Mesendoderm (in vitro differentiated cells): ENCODE measurements around the gene ANO4.

Source experiments
- DNase-seq: peaks from one replicate; pipeline ENCODE4 v3.0.0; 2013
- H2AK5ac ChIP-seq: 2 replicates; pipeline ENCODE4 v1.6.1; 2013; ENCODE audit warnings: low read length, inconsistent platforms
- H2BK120ac ChIP-seq: 2 replicates; pipeline ENCODE4 v1.6.1; 2013; ENCODE audit warnings: low read depth, mild to moderate bottlenecking, low read length, moderate library complexity, mixed read lengths
- H2BK15ac ChIP-seq: replicated peaks from 2 replicates; pipeline ENCODE4 v1.6.1; 2013; ENCODE audit warnings: low read depth, mild to moderate bottlenecking, moderate library complexity
- H2BK5ac ChIP-seq: 2 replicates; pipeline ENCODE4 v1.6.1; 2013; ENCODE audit warnings: low read length, inconsistent platforms
- H3K18ac ChIP-seq: 2 replicates; pipeline ENCODE4 v1.6.1; 2013; ENCODE audit warnings: mild to moderate bottlenecking, low read length, mixed read lengths
- H3K23ac ChIP-seq: one replicate; pipeline ENCODE4 v1.6.1; 2013; ENCODE audit warnings: low read length
- H3K27ac ChIP-seq: 2 replicates; pipeline ENCODE4 v1.5.1; 2013; ENCODE audit warnings: low read depth, mild to moderate bottlenecking, inconsistent platforms, low read length, moderate library complexity
- H3K27me3 ChIP-seq: 2 replicates; pipeline ENCODE4 v1.6.1; 2013; ENCODE audit warnings: low read length, control low read depth, mild to moderate bottlenecking, inconsistent platforms; ENCODE audit not compliant: insufficient read depth, poor library complexity
- H3K36me3 ChIP-seq: 2 replicates; pipeline ENCODE4 v1.6.1; 2013; ENCODE audit warnings: low read length, inconsistent platforms; ENCODE audit not compliant: control insufficient read depth, insufficient read depth
- H3K4ac ChIP-seq: one replicate; pipeline ENCODE4 v1.6.1; 2013; ENCODE audit warnings: low read depth, mild to moderate bottlenecking, low read length, moderate library complexity
- H3K4me1 ChIP-seq: 2 replicates; pipeline ENCODE4 v1.6.1; 2013; ENCODE audit warnings: low read depth, low read length, inconsistent platforms; ENCODE audit not compliant: control insufficient read depth
- H3K4me2 ChIP-seq: 2 replicates; pipeline ENCODE4 v1.6.1; 2013; ENCODE audit warnings: low read length
- H3K4me3 ChIP-seq: 2 replicates; pipeline ENCODE4 v1.5.1; 2013; ENCODE audit warnings: mild to moderate bottlenecking, low read length
- H3K56ac ChIP-seq: one replicate; pipeline ENCODE4 v1.6.1; 2013; ENCODE audit warnings: low read length
- H3K79me1 ChIP-seq: 2 replicates; pipeline ENCODE4 v1.6.1; 2013; ENCODE audit warnings: low read length, inconsistent platforms
- H3K79me2 ChIP-seq: 2 replicates; pipeline ENCODE4 v1.6.1; 2013; ENCODE audit warnings: mild to moderate bottlenecking, low read length; ENCODE audit not compliant: control insufficient read depth, insufficient read depth
- H3K9ac ChIP-seq: 2 replicates; pipeline ENCODE4 v1.6.1; 2013; ENCODE audit warnings: low read length, inconsistent platforms
- H4K5ac ChIP-seq: one replicate; pipeline ENCODE4 v1.6.1; 2013; ENCODE audit warnings: low read length
- H4K8ac ChIP-seq: one replicate; pipeline ENCODE4 v1.6.1; 2013; ENCODE audit warnings: low read depth, mild to moderate bottlenecking, control low read depth, low read length, moderate library complexity
- WGBS: extraction: QIAGEN DNeasy Blood & Tissue Kit; methylation state at CpG from one replicate; pipeline ENCODE4 v1.1.7; 2013; ENCODE audit warnings: low lambda C conversion rate, missing lambda C conversion rate; ENCODE audit not compliant: insufficient coverage; ENCODE audit errors: extremely low coverage; 5-methylcytosine and 5-hydroxymethylcytosine counted together

Gene ANO4

DNA sequence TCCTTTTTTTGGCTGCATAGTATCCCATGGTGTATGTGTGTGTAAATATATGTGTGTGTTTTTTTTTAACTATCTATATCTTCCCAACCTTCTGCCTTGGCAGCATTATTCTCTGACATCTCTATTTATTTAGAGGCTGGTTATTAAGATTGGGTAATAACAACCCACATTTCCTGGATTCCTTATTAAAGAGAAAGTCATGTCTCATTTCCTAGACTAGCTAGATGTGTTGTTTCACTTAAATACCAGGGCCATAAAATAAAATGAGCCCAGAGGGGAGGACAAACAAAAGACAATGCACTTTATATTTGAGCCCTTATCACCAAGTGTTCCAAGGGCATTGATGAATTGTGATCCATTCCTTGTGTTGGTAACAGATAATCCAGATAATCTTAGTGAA, 246.4 kb downstream of the ANO4 start:
- H2BK120ac ChIP-seq, result no peak overlapping the region
- no peak overlapping the region for H3K56ac ChIP-seq
- H3K79me1 ChIP-seq, result no peaks in the 10 kb centered on the region
- no peak overlapping the region for H3K18ac ChIP-seq
- no peak overlapping the region for H3K27ac ChIP-seq
- no peak overlapping the region for H3K9ac ChIP-seq
- H3K23ac ChIP-seq, result no peak overlapping the region
- H4K8ac ChIP-seq, result no peak overlapping the region
- no peaks in the 10 kb centered on the region for H3K36me3 ChIP-seq
- no peak overlapping the region for H3K4ac ChIP-seq
- H3K4me2 ChIP-seq, result no peak overlapping the region
- DNase-seq, result no peak
- H3K4me3 ChIP-seq, result no peak overlapping the region
- H2BK5ac ChIP-seq, result no peak overlapping the region
- no peak overlapping the region for H2BK15ac ChIP-seq
- H3K79me2 ChIP-seq, result no peaks in the 10 kb centered on the region
- H4K5ac ChIP-seq, result no peak overlapping the region
- no peak overlapping the region for H2AK5ac ChIP-seq
- no peaks in the 10 kb centered on the region for H3K27me3 ChIP-seq
- H3K4me1 ChIP-seq, result no peaks in the 10 kb centered on the region

- Histone ChIP-seq H3K56ac (no peak overlapping the region), H3K4ac (no peak overlapping the region), H3K27ac (no peak overlapping the region), H4K8ac (no peak overlapping the region), H3K79me2 (no peaks in the 10 kb centered on the region), H3K4me3 (no peak overlapping the region), H3K9ac (no peak overlapping the region), H2BK15ac (no peak overlapping the region), H3K4me2 (no peak overlapping the region), H2BK120ac (no peak overlapping the region), H3K27me3 (no peaks in the 10 kb centered on the region), H3K36me3 (no peaks in the 10 kb centered on the region), H2AK5ac (no peak overlapping the region), H3K79me1 (no peaks in the 10 kb centered on the region), H2BK5ac (no peak overlapping the region), H3K4me1 (no peaks in the 10 kb centered on the region), H3K23ac (no peak overlapping the region), H3K18ac (no peak overlapping the region), H4K5ac (no peak overlapping the region)
- no CpG with 5 or more reads among the region's 8 CpGs for whole genome bisulfite sequencing
- DNase-seq, result no peak
These were observed 247.6 kb downstream of the ANO4 start for GRCh38 chr12:101042211-101042610.

DNA sequence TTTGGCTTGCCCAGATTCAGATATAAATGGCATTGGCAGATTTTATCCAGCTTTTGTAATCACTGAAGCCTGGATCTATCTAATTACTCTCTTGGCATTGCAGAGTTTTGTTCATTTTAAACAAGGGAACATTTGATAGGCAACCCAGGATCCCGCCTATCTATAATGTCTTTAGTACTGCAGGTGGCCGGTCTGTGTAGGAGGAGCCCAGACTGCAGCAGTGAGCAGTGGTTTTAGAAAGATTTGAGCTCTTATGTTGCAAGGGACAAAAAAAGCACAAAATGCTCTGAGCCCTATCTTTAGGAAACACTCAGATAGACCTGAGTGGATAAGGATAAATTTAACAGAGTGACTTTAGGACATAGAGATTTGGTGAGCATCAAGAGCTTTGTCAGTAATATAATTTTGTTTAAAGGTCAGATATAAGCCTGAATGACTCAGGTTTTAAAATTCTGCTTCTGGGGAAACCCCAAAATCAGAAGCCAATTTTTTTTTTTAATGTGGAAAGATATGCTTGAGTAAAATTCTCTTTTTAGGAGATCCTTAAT, 250.0 kb downstream of the ANO4 start:
- Histone ChIP-seq H3K27me3 (no peaks in the 10 kb centered on the region), H3K79me1 (no peaks in the 10 kb centered on the region), H3K4me3 (no peak overlapping the region)

DNA sequence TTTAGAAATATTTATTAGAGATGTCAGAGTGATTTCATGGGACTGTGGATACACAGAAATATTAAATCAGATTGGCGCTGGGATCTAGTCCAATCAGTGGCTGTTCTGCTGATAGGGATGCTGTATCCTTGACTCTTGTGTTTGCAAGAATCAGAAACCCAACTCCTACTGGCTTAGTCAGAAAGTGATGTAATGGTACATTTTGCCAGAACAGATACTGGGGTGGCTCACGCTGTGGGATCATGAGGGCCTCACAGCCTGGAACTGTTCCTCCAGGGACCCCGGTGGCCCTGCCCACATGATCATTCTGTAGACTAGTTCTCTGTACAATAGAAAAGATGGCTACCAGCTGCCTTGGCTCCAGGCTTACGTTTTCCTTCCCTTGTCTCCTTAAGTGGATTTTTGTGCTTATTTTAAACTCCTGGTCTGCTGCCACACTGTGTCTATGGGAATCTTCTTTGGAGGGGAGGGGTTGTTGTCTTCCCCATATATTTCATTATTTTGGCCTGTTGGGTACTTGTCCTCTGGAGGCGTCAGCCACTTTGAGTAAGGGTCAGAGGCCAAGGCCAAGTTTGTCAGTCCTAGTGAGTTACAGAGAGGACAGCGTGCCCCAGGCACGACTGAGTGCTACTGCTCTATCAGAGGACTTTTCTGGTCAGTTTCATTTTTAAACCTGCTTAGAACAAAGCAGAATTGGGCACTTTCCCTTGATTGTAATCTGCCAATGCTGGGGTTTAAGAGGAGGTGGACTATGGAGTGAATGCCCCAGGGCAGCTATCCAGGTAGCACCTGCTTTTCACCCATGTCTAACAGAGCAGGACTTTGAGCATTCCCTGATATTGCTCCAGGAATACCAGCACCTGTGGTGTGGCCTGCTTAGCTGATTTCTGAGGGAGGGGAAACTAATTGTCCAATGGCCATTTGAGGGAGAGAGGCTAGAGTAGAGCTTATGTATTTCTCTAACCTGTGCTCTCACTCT, 251.2 kb downstream of the ANO4 start:
- H3K79me1 ChIP-seq, result no peaks in the 10 kb centered on the region
- no peak overlapping the region for H3K9ac ChIP-seq
- H3K79me2 ChIP-seq, result no peaks in the 10 kb centered on the region
- H3K23ac ChIP-seq, result no peak overlapping the region
- H3K4me2 ChIP-seq, result no peak overlapping the region
- no peak overlapping the region for H3K4me3 ChIP-seq
- no peak overlapping the region for H3K56ac ChIP-seq
- WGBS, result no CpG with 5 or more reads among the region's 7 CpGs
- H2AK5ac ChIP-seq, result no peak overlapping the region
- no peak for DNase-seq
- H2BK120ac ChIP-seq, result no peak overlapping the region
- no peak overlapping the region for H2BK5ac ChIP-seq
- no peak overlapping the region for H3K27ac ChIP-seq
- no peaks in the 10 kb centered on the region for H3K36me3 ChIP-seq
- H3K4ac ChIP-seq, result no peak overlapping the region
- H4K8ac ChIP-seq, result no peak overlapping the region
- no peak overlapping the region for H4K5ac ChIP-seq
- no peaks in the 10 kb centered on the region for H3K4me1 ChIP-seq
- H3K27me3 ChIP-seq, result no peaks in the 10 kb centered on the region
- H3K18ac ChIP-seq, result no peak overlapping the region
- H2BK15ac ChIP-seq, result no peak overlapping the region

More for the DNA sequence above, 250.0 kb downstream of the ANO4 start:
- no peaks in the 10 kb centered on the region for H3K36me3 ChIP-seq
- no CpG with 5 or more reads among the region's 2 CpGs for WGBS
- no peak overlapping the region for H4K5ac ChIP-seq
- no peaks in the 10 kb centered on the region for H3K4me1 ChIP-seq
- H3K4me2 ChIP-seq, result no peak overlapping the region
- H3K9ac ChIP-seq, result no peak overlapping the region
- no peak overlapping the region for H3K4ac ChIP-seq
- H2BK15ac ChIP-seq, result no peak overlapping the region
- H2BK5ac ChIP-seq, result no peak overlapping the region
- H2AK5ac ChIP-seq, result no peak overlapping the region
- H3K18ac ChIP-seq, result no peak overlapping the region
- no peak overlapping the region for H2BK120ac ChIP-seq
- H3K56ac ChIP-seq, result no peak overlapping the region
- DNase-seq, result no peak
- H4K8ac ChIP-seq, result no peak overlapping the region
- no peaks in the 10 kb centered on the region for H3K79me2 ChIP-seq
- H3K23ac ChIP-seq, result no peak overlapping the region
- H3K27ac ChIP-seq, result no peak overlapping the region

GRCh38 chr12:101047652-101048051, 253.1 kb downstream of the ANO4 start:
- no peak overlapping the region for H4K8ac ChIP-seq
- no peak overlapping the region for H3K18ac ChIP-seq
- H2BK120ac ChIP-seq, result no peak overlapping the region
- no peak overlapping the region for H3K56ac ChIP-seq
- H3K4me3 ChIP-seq, result no peak overlapping the region
- no peak overlapping the region for H3K9ac ChIP-seq
- H3K79me2 ChIP-seq, result no peaks in the 10 kb centered on the region
- H2AK5ac ChIP-seq, result no peak overlapping the region
- H3K4ac ChIP-seq, result no peak overlapping the region
- H3K4me2 ChIP-seq, result no peak overlapping the region
- DNase-seq, result no peak
- no peak overlapping the region for H2BK5ac ChIP-seq
- no CpG with 5 or more reads among the region's 1 CpG for WGBS
- H3K27me3 ChIP-seq, result no peaks in the 10 kb centered on the region
- H3K4me1 ChIP-seq, result no peaks in the 10 kb centered on the region
- H2BK15ac ChIP-seq, result no peak overlapping the region
- no peak overlapping the region for H3K27ac ChIP-seq
- H3K36me3 ChIP-seq, result no peaks in the 10 kb centered on the region
- no peaks in the 10 kb centered on the region for H3K79me1 ChIP-seq
- H3K23ac ChIP-seq, result no peak overlapping the region
- no peak overlapping the region for H4K5ac ChIP-seq
